GM12801 (cell line): ENCODE results near the gene DNAH7.

ENCODE experiments used
- CTCF ChIP-seq: IDR thresholded peaks from one replicate; pipeline ENCODE4 v1.5.1; 2011; ENCODE audit warnings: control low read depth; ENCODE audit not compliant: insufficient read length; ENCODE audit errors: extremely low read depth

The DNAH7 gene

GRCh38 chr2:195998070-195998469 lies 70.6 kb downstream of the DNAH7 start:
- no peak for TF ChIP-seq CTCF

- no peak for TF ChIP-seq CTCF
These were observed 73.1 kb downstream of the DNAH7 start for GRCh38 chr2:195995499-195995898.

GRCh38 chr2:195993623-195994022 lies 75.0 kb downstream of the DNAH7 start:
- TF ChIP-seq CTCF, result no peak

- TF ChIP-seq CTCF, result no peak
These were observed 82.9 kb downstream of the DNAH7 start for GRCh38 chr2:195985741-195986140.

- TF ChIP-seq CTCF, result no peak
These were observed 83.5 kb downstream of the DNAH7 start for GRCh38 chr2:195984923-195985726.

- no peak for TF ChIP-seq CTCF
These were observed 101.3 kb downstream of the DNAH7 start for GRCh38 chr2:195967336-195967735.

- TF ChIP-seq CTCF, result no peak
These were observed 106.8 kb downstream of the DNAH7 start for GRCh38 chr2:195961873-195962272.
